Liver (tissue), 3 donors: ENCODE measurements around the gene SYT8.

ENCODE experiments used
- RAD21 ChIP-seq, 2 donors: IDR thresholded peaks; 2 replicates each; pipeline ENCODE4 v1.6.1; 2016; ENCODE audit warnings: antibody characterized with exemption in 2 of 2, mild to moderate bottlenecking in 2 of 2
- YY1 ChIP-seq: IDR thresholded peaks from 2 replicates; pipeline ENCODE4 v1.6.1; 2016; ENCODE audit warnings: antibody characterized with exemption, mild to moderate bottlenecking
- TF ChIP-seq, protein P1 (sequence below): fragments of 150-350 bp; IDR thresholded peaks from 2 replicates; pipeline ENCODE4 v1.5.1; 2017; ENCODE audit warnings: improper control_type of control experiment, low read depth, low read length; ENCODE audit not compliant: missing input control
- donor health status: healthy.
- donor health status: healthy.

DNA sequence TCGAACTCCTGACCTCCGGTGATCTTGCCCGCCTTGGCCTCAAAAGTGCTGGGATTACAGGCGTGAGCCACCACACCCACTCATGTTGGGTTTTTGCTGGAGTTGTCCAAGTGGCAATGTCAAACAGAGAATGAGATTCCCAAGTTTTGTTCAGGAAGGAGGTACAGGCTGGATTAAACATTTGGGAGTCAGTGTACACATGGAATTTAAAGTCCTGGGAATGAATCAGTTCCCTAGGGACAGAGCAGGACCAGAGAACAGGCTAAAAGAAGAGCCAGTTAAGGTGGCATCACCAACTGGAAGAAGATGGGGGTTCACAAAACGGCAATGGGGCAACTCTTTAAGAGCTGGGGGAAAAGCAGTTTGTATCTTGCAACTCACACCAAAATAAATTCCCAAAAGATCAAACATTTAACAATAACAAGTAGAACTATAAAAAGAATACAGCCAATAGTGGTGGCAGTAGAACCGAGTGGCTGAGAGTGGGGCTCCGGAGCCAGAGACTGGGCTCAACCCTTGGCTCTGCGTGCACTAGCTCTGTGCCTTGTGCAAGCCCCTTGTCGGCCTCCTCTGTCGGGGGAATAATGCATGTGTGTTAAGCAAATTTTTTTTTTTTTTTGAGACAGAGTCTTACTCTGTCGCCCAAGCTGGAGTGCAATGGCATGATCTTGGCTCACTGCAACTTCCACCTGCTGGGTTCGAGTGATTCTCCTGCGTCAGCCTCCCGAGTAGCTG, 37.2 kb upstream of the SYT8 start:
- TF ChIP-seq, protein P1, sequence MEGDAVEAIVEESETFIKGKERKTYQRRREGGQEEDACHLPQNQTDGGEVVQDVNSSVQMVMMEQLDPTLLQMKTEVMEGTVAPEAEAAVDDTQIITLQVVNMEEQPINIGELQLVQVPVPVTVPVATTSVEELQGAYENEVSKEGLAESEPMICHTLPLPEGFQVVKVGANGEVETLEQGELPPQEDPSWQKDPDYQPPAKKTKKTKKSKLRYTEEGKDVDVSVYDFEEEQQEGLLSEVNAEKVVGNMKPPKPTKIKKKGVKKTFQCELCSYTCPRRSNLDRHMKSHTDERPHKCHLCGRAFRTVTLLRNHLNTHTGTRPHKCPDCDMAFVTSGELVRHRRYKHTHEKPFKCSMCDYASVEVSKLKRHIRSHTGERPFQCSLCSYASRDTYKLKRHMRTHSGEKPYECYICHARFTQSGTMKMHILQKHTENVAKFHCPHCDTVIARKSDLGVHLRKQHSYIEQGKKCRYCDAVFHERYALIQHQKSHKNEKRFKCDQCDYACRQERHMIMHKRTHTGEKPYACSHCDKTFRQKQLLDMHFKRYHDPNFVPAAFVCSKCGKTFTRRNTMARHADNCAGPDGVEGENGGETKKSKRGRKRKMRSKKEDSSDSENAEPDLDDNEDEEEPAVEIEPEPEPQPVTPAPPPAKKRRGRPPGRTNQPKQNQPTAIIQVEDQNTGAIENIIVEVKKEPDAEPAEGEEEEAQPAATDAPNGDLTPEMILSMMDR, result no peak
- TF ChIP-seq RAD21 (IDR thresholded peaks at IDR 0.05) (no peak), YY1 (no peak)
